ENCODE data around the gene AK2.

DNA sequence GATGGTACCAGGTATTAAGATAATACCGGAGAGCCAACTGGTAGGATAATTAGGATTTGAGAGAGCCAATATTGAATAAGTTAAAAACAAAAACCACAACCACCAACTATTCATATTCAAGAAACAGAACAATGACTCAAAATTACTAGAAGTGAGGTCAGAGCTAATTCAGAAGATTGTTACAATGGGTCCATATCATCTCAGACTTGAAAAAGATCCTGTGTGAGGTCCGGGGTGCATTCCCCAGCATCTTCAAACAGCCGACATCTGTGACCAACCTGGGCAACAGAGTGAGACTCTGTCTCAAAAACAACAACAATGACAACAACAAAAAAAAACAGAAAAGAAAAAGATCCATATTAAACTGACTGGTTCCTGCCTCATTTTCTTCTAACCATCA is 18.6 kb downstream of the AK2 start:
- TF ChIP-seq CTCF (IDR thresholded peaks at IDR 0.05): no peak
- no peak for TF ChIP-seq POLR2A (IDR thresholded peaks at IDR 0.05)
